Mesothelial cell of epicardium (in vitro differentiated cells): ENCODE results near the gene MARK3. TPM values are rescaled to one million over a fixed set of nuclear protein-coding genes. Genes with fewer than 3 reads are reported as not detected.
A peak's percentile ranks its signal among the peaks of the same experiment; 100 is the strongest.

Source experiments
- DNase-seq, 2 experiments: peaks; one replicate each; pipeline ENCODE4 v3.0.0; 2021; ENCODE audit warnings: low spot score in 2 of 2; ENCODE audit not compliant: unreplicated experiment in 2 of 2
- H3K27ac Mint-ChIP-seq: 2 replicates; pipeline ENCODE4 v1.8.0; 2021; ENCODE audit warnings: mixed read lengths
- H3K27me3 Mint-ChIP-seq: 2 replicates; pipeline ENCODE4 v1.8.0; 2021; ENCODE audit warnings: low read depth, mixed read lengths
- H3K36me3 Mint-ChIP-seq: 2 replicates; pipeline ENCODE4 v1.8.0; 2021; ENCODE audit warnings: mixed read lengths
- H3K4me1 Mint-ChIP-seq: 2 replicates; pipeline ENCODE4 v1.8.0; 2021; ENCODE audit warnings: mixed read lengths
- H3K4me3 Mint-ChIP-seq: 2 replicates; pipeline ENCODE4 v1.8.0; 2021; ENCODE audit warnings: mild to moderate bottlenecking, moderate library complexity, mixed read lengths
- H3K9me3 Mint-ChIP-seq: 2 replicates; pipeline ENCODE4 v1.8.0; 2021; ENCODE audit warnings: mixed read lengths
- total RNA-seq: library from RNA; stranded (reverse); gene quantifications from 3 replicates; pipeline ENCODE4 v1.2.1, GENCODE V29; 2021
- TF ChIP-seq, protein P1 (sequence below): fragments of 200-600 bp; sonication (generic); IDR thresholded peaks from one replicate; pipeline ENCODE4 v1.5.0; 2021; ENCODE audit warnings: antibody characterized with exemption; ENCODE audit not compliant: unreplicated experiment

Gene MARK3
- 122 to 125 TPM (median 125 TPM) in 3 replicates for total RNA-seq

DNA sequence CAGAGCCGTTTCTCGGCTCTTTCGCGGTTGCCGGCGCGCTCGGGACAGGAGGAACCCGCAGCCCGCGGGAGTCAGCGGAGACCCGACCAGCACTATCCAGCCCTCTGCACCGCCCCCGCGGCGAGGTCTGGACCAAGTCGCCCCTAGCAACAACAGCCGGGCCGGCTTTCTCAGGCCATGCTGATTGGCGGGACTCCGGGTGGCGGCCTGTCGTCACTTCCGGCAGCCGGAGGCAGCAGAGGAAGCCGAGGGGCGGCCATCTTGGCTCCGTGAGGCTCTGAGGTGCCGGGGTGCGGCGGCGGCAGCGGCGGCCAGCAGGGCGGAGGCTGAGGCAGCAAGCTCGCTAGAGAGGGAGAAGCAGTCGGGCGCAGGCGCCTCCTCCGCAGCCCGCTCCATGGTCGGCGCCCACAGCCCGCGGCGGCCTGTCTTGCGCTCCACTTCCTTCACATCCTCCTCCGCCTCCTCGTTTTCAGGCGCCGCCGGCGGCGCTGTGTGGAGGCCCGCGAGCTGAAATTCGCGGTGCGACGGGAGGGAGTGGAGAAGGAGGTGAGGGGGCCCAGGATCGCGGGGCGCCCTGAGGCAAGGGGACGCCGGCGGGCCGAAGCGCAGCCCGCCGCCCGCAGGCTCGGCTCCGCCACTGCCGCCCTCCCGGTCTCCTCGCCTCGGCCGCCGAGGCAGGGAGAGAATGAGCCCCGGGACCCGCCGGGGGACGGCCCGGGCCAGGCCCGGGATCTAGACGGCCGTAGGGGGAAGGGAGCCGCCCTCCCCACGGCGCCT, at the start of gene MARK3:
TSS of gene MARK3 (plus strand) at position 264 of the 777 bp plus-strand sequence. CDS start 615 bp downstream, outside the sequence.
- Mint-ChIP-seq H3K27ac (peak within 1 kb of the TSS; percentile 99), H3K9me3 (peaks cover 6% of the 10 kb centered on the region), H3K4me3 (peak within 1 kb of the TSS; percentile 97), H3K27me3 (peaks cover 17% of the 10 kb centered on the region), H3K36me3 (peaks cover 3% of the 10 kb centered on the region), H3K4me1 (peaks cover 20% of the 10 kb centered on the region)
- TF ChIP-seq, protein P1, sequence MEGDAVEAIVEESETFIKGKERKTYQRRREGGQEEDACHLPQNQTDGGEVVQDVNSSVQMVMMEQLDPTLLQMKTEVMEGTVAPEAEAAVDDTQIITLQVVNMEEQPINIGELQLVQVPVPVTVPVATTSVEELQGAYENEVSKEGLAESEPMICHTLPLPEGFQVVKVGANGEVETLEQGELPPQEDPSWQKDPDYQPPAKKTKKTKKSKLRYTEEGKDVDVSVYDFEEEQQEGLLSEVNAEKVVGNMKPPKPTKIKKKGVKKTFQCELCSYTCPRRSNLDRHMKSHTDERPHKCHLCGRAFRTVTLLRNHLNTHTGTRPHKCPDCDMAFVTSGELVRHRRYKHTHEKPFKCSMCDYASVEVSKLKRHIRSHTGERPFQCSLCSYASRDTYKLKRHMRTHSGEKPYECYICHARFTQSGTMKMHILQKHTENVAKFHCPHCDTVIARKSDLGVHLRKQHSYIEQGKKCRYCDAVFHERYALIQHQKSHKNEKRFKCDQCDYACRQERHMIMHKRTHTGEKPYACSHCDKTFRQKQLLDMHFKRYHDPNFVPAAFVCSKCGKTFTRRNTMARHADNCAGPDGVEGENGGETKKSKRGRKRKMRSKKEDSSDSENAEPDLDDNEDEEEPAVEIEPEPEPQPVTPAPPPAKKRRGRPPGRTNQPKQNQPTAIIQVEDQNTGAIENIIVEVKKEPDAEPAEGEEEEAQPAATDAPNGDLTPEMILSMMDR = no peak
- peak; percentile 94 to 98 for DNase-seq

DNA sequence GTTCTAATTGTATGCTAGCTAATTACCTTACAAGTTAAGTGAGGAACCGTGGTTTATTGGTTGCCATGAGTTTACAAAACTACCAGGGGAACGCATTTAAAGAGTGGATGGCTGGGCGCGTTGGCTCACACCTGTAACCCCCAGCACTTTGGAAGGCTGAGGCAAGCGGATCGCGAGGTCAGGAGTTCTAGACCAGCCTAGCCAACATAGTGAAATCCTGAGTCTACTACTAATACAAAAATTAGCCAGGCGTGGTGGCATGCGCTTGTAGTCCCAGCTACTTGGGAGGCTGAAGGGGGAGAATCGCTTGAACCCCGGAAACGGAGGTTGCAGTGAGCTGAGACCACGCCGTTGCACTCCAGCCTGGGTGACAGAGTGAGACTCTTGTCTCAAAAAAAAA, 49.0 kb upstream of the MARK3 start:
- H3K27ac Mint-ChIP-seq = peak overlapping the region; percentile 84
- DNase-seq = no peak
- H3K4me1 Mint-ChIP-seq = peaks cover 30% of the 10 kb centered on the region
- no peaks in the 10 kb centered on the region for H3K27me3 Mint-ChIP-seq
- H3K4me3 Mint-ChIP-seq = peak overlapping the region; percentile 83
- no peaks in the 10 kb centered on the region for H3K9me3 Mint-ChIP-seq
- TF ChIP-seq, protein P1 = no peak
- H3K36me3 Mint-ChIP-seq = peaks cover 46% of the 10 kb centered on the region

- DNase-seq = no peak
- peaks cover 60% of the 10 kb centered on the region for H3K36me3 Mint-ChIP-seq
- H3K27ac Mint-ChIP-seq = no peak overlapping the region
- TF ChIP-seq, protein P1 = no peak
- H3K4me1 Mint-ChIP-seq = peaks cover 16% of the 10 kb centered on the region
- no peaks in the 10 kb centered on the region for H3K27me3 Mint-ChIP-seq
- H3K9me3 Mint-ChIP-seq = no peaks in the 10 kb centered on the region
- H3K4me3 Mint-ChIP-seq = no peak overlapping the region
These were observed 47.4 kb upstream of the MARK3 start for GRCh38 chr14:103337794-103338193.

DNA sequence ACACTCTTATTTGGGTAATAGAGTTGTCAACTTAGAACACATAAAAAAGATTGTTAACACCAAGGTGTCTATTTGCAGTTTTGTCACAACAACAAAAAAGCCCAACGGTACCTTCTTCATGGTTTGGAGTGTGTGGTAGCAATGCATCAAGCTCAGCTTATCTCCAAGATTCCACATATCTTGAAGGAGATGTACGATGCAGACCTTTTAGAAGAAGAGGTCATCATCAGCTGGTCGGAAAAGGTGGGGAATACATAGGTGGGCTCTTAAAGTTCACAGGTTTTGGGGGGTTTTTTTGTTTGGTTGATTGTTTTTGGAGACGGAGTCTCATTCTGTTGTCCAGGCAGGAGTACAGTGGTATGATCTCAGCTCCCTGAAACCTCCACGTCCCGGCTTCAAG, 45.7 kb upstream of the MARK3 start:
- Mint-ChIP-seq H3K27me3 (no peaks in the 10 kb centered on the region), H3K36me3 (peaks cover 72% of the 10 kb centered on the region), H3K27ac (no peak overlapping the region), H3K4me1 (peaks cover 16% of the 10 kb centered on the region), H3K4me3 (no peak overlapping the region), H3K9me3 (no peaks in the 10 kb centered on the region)
- TF ChIP-seq, protein P1 = no peak
- no peak for DNase-seq

GRCh38 chr14:103340480-103341212, 44.6 kb upstream of the MARK3 start:
- H3K4me1 Mint-ChIP-seq = peaks cover 11% of the 10 kb centered on the region
- peaks cover 79% of the 10 kb centered on the region for H3K36me3 Mint-ChIP-seq
- peak overlapping the region; percentile 5 for H3K27ac Mint-ChIP-seq
- TF ChIP-seq, protein P1 = no peak
- DNase-seq = no peak
- H3K4me3 Mint-ChIP-seq = no peak overlapping the region
- no peaks in the 10 kb centered on the region for H3K27me3 Mint-ChIP-seq
- no peaks in the 10 kb centered on the region for H3K9me3 Mint-ChIP-seq
